SK-N-SH (cell line): Measurements from ENCODE around the gene DNAH10.

Experiments used
- CTCF ChIP-seq: fragments of 200-600 bp; sonication (generic); IDR thresholded peaks from 2 replicates; pipeline ENCODE4 v1.6.1; 2017; ENCODE audit warnings: antibody characterized with exemption, mild to moderate bottlenecking, moderate library complexity
- EP300 ChIP-seq, 2 experiments: IDR thresholded peaks; 2 replicates each; pipeline versions ENCODE4 v1.4.0 to v1.6.1; 2012; ENCODE audit warnings: borderline replicate concordance in 1 of 2, low read depth in 1 of 2, low read length in 1 of 2
- GABPA ChIP-seq: IDR thresholded peaks from 2 replicates; pipeline ENCODE4 v1.4.0; 2012; ENCODE audit warnings: low read depth, mild to moderate bottlenecking
- MAX ChIP-seq: IDR thresholded peaks from 2 replicates; pipeline ENCODE4 v1.4.0; 2012; ENCODE audit warnings: low read depth
- MXI1 ChIP-seq: IDR thresholded peaks from 2 replicates; pipeline ENCODE4 v1.6.1; 2012; ENCODE audit warnings: mild to moderate bottlenecking, low read depth, low read length, improper control_type of control experiment
- NFIC ChIP-seq: IDR thresholded peaks from 2 replicates; pipeline ENCODE4 v1.4.0; 2012; ENCODE audit warnings: borderline replicate concordance
- PBX3 ChIP-seq: IDR thresholded peaks from 2 replicates; pipeline ENCODE4; 2012
- POLR2AphosphoS5 ChIP-seq: IDR thresholded peaks from 2 replicates; pipeline ENCODE4 v1.6.1; 2012; ENCODE audit warnings: low read depth, low read length
- SIN3A ChIP-seq: IDR thresholded peaks from 2 replicates; pipeline ENCODE4 v1.6.1; 2012; ENCODE audit warnings: low read depth, mild to moderate bottlenecking, low read length, moderate library complexity, borderline replicate concordance
- YY1 ChIP-seq: IDR thresholded peaks from 2 replicates; pipeline ENCODE4 v1.4.0; 2012; ENCODE audit warnings: low read depth, mild to moderate bottlenecking

- TF ChIP-seq CTCF: no peak
- TF ChIP-seq PBX3: no peak
- TF ChIP-seq YY1: no peak
- no peak for TF ChIP-seq EP300 (IDR thresholded peaks at IDR 0.05; ENCODE audit: borderline replicate concordance in 1 of 2, low read depth in 1 of 2, low read length in 1 of 2)
- no peak for TF ChIP-seq NFIC
- TF ChIP-seq SIN3A: no peak
- no peak for TF ChIP-seq GABPA
- no peak for TF ChIP-seq POLR2AphosphoS5
- no peak for TF ChIP-seq MXI1
- TF ChIP-seq MAX: no peak
Measured at GRCh38 chr12:123747309-123747708, 14.8 kb upstream of the DNAH10 start.
